HepG2 (cell line): ENCODE data around the gene MEF2B. TPM values are rescaled to one million over a fixed set of nuclear protein-coding genes. Genes with fewer than 3 reads are reported as not detected.

Source experiments
- FOXA3 ChIP-seq: IDR thresholded peaks from 2 replicates; pipeline ENCODE4 v1.6.1; 2016; ENCODE audit warnings: missing genetic modification reagents, missing compliant biosample characterization
- GABPB1 ChIP-seq: IDR thresholded peaks from 2 replicates; pipeline ENCODE4 v1.6.1; 2016; ENCODE audit warnings: mild to moderate bottlenecking, missing genetic modification reagents, moderate library complexity, missing compliant biosample characterization
- GLI4 ChIP-seq: sonication (generic); formaldehyde crosslinking; IDR thresholded peaks from 2 replicates; pipeline ENCODE4 v1.5.1; 2020; ENCODE audit warnings: missing genetic modification reagents, mild to moderate bottlenecking, moderate library complexity, borderline replicate concordance
- NFE2 ChIP-seq: sonication (generic); formaldehyde crosslinking; IDR thresholded peaks from 2 replicates; pipeline ENCODE4 v1.4.0; 2020; ENCODE audit warnings: missing genetic modification reagents
- NR2C2 ChIP-seq: sonication (generic); formaldehyde crosslinking; IDR thresholded peaks from 2 replicates; pipeline ENCODE4 v1.4.0; 2020; ENCODE audit warnings: missing genetic modification reagents, mild to moderate bottlenecking, moderate library complexity, borderline replicate concordance
- SMC3 ChIP-seq: IDR thresholded peaks from 2 replicates; pipeline ENCODE4 v1.6.1; 2011; ENCODE audit warnings: low read length, improper control_type of control experiment
- TCF12 ChIP-seq, 2 experiments: fragments of 450-650 bp in 1 of 2; sonication (generic) in 1 of 2; formaldehyde crosslinking in 1 of 2; IDR thresholded peaks; 2 replicates each; pipeline versions ENCODE4 v1.6.1 to v1.8.0; 2017 to 2022; ENCODE audit warnings: antibody characterized with exemption in 1 of 2, mild to moderate bottlenecking in 1 of 2, missing genetic modification reagents in 1 of 2, moderate library complexity in 1 of 2
- ZBTB33 ChIP-seq: sonication (generic); formaldehyde crosslinking; IDR thresholded peaks from 2 replicates; pipeline ENCODE4 v1.4.0; 2020; ENCODE audit warnings: missing genetic modification reagents
- ZNF180 ChIP-seq: sonication (generic); formaldehyde crosslinking; IDR thresholded peaks from 2 replicates; pipeline ENCODE4 v1.4.0; 2020; ENCODE audit warnings: low read depth, missing genetic modification reagents, borderline replicate concordance
- ZNF331 ChIP-seq: sonication (generic); formaldehyde crosslinking; IDR thresholded peaks from 2 replicates; pipeline ENCODE4 v1.4.0; 2020; ENCODE audit warnings: missing genetic modification reagents
- ZNF337 ChIP-seq: sonication (generic); formaldehyde crosslinking; IDR thresholded peaks from 2 replicates; pipeline ENCODE4 v1.5.1; 2020; ENCODE audit warnings: missing genetic modification reagents, low read depth, mild to moderate bottlenecking, borderline replicate concordance
- ZNF644 ChIP-seq: IDR thresholded peaks from 2 replicates; pipeline ENCODE4 v1.6.1; 2016; ENCODE audit warnings: low read depth
- ZNF75D ChIP-seq: sonication (generic); formaldehyde crosslinking; IDR thresholded peaks from 2 replicates; pipeline ENCODE4 v1.8.1; 2023; ENCODE audit warnings: missing genetic modification reagents, mild to moderate bottlenecking, borderline replicate concordance
- ZNF850 ChIP-seq: sonication (generic); formaldehyde crosslinking; conservative IDR thresholded peaks from 2 replicates; pipeline ENCODE4 v1.9.0; 2021; ENCODE audit warnings: mild to moderate bottlenecking, missing genetic modification reagents
- ZSCAN22 ChIP-seq: sonication (generic); formaldehyde crosslinking; IDR thresholded peaks from 2 replicates; pipeline ENCODE4 v1.4.0; 2020; ENCODE audit warnings: mild to moderate bottlenecking, missing genetic modification reagents
- polyA plus RNA-seq, 8 experiments: library from polyadenylated mRNA; depleted of rRNA in 3 of 8; stranded (reverse) in 7 of 8; unstranded in 1 of 8; fragments of >200 nt; fragmentation: Illumina TruSeq in 4 of 8; extraction: Trizol in 4 of 8; gene quantifications; 2 replicates each; pipeline versions ENCODE4 v1.2.1 to v1.2.3, GENCODE V29; 2011 to 2016; ENCODE audit warnings: low read depth in 4 of 8, missing spikeins in 1 of 8, mixed read lengths in 1 of 8; ENCODE audit not compliant: insufficient read depth in 1 of 8
- total RNA-seq, 5 experiments: library from RNA; depleted of rRNA; stranded (reverse); fragments of >200 nt; fragmentation: Illumina TruSeq; extraction: Trizol; gene quantifications; 2 replicates each; pipeline ENCODE4 v1.2.3, GENCODE V29; 2016; ENCODE audit warnings: low read depth in 1 of 5
- TF ChIP-seq, protein P1 (sequence below): sonication (generic); formaldehyde crosslinking; IDR thresholded peaks from 2 replicates; pipeline ENCODE4 v1.5.0; 2020; ENCODE audit warnings: missing genetic modification reagents
- TF ChIP-seq, protein P2 (sequence below): sonication (generic); formaldehyde crosslinking; IDR thresholded peaks from 2 replicates; pipeline ENCODE4 v1.5.1; 2020; ENCODE audit warnings: missing genetic modification reagents, mild to moderate bottlenecking, borderline replicate concordance
- TF ChIP-seq, protein P3 (sequence below): IDR thresholded peaks from 2 replicates; pipeline ENCODE4 v1.6.1; 2012; ENCODE audit warnings: low read depth, low read length, improper control_type of control experiment
- TF ChIP-seq, protein P4 (sequence below): fragments of 450-650 bp; IDR thresholded peaks from 2 replicates; pipeline ENCODE4 v1.6.1; 2017; ENCODE audit warnings: mild to moderate bottlenecking

Gene MEF2B
- total and polyA plus RNA-seq, 2 of the 13 experiments (the other 11 are each of a cell fraction or from before 2014, with no cell fraction given), result 1.2 to 1.7 TPM

DNA sequence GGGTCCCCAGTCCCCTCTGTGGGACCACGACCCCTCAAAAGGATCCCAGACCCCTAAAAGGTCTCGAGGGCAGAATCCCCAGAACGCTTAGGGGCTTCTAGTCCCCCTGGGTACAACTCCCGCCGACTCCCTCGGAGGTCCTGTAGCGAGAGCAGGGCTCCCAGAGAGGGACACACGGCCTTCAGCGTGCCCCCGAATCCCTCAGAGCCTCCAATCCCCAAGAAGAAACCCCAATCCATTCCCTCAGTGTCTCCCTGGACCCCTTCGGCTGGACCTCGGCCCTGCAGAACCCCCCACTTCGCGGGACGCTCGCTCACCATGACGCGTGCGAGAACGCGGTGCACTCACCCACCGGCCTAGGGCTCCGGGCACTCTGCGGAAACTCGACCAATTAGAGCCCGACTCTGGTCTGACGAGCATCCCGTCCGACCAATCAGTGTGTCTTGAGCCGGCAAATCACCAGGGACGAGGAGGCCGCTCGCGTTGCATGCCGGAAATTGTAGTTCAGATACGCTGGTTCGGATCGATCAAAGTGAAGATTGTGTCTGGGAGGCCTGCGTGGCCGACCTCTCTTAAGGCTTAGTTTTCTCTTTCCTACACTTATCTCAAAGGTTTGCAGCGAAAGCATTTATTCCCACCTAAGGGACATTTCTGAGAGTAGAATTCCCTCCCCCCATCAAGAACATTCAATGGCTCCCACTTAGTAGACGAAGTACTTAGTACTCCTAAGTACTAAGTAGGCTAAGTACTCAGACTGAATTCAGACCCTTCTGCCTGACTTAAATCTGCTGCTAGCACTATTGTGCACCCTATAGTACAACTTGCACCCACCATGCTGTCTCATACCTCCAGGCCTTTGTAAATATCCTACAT lies 31.7 kb downstream of the MEF2B start, which contains the start of gene TMEM161A (continued):
- 0 out of 2 replicates have a peak, but pooled peaks have one; percentile 54 for TF ChIP-seq GLI4 (CRISPR knock-in tag)
- TF ChIP-seq GABPB1 (CRISPR knock-in tag), result peak; percentile 88
- TF ChIP-seq NR2C2, result peak; percentile 67
- 0 out of 2 replicates have a peak, but pooled peaks have one; percentile 40 for TF ChIP-seq ZNF337 (CRISPR knock-in tag)
- no peak for TF ChIP-seq ZSCAN22 (CRISPR knock-in tag)
- no peak for TF ChIP-seq ZNF850
- no peak for TF ChIP-seq ZNF75D (CRISPR knock-in tag)
- TF ChIP-seq, protein P1, sequence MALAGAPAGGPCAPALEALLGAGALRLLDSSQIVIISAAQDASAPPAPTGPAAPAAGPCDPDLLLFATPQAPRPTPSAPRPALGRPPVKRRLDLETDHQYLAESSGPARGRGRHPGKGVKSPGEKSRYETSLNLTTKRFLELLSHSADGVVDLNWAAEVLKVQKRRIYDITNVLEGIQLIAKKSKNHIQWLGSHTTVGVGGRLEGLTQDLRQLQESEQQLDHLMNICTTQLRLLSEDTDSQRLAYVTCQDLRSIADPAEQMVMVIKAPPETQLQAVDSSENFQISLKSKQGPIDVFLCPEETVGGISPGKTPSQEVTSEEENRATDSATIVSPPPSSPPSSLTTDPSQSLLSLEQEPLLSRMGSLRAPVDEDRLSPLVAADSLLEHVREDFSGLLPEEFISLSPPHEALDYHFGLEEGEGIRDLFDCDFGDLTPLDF (CRISPR knock-in tag), result no peak
- TF ChIP-seq SMC3, result no peak
- TF ChIP-seq ZNF644 (CRISPR knock-in tag), result no peak
- TF ChIP-seq, protein P2, sequence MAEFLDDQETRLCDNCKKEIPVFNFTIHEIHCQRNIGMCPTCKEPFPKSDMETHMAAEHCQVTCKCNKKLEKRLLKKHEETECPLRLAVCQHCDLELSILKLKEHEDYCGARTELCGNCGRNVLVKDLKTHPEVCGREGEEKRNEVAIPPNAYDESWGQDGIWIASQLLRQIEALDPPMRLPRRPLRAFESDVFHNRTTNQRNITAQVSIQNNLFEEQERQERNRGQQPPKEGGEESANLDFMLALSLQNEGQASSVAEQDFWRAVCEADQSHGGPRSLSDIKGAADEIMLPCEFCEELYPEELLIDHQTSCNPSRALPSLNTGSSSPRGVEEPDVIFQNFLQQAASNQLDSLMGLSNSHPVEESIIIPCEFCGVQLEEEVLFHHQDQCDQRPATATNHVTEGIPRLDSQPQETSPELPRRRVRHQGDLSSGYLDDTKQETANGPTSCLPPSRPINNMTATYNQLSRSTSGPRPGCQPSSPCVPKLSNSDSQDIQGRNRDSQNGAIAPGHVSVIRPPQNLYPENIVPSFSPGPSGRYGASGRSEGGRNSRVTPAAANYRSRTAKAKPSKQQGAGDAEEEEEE (CRISPR knock-in tag), result no peak
- TF ChIP-seq, protein P3, sequence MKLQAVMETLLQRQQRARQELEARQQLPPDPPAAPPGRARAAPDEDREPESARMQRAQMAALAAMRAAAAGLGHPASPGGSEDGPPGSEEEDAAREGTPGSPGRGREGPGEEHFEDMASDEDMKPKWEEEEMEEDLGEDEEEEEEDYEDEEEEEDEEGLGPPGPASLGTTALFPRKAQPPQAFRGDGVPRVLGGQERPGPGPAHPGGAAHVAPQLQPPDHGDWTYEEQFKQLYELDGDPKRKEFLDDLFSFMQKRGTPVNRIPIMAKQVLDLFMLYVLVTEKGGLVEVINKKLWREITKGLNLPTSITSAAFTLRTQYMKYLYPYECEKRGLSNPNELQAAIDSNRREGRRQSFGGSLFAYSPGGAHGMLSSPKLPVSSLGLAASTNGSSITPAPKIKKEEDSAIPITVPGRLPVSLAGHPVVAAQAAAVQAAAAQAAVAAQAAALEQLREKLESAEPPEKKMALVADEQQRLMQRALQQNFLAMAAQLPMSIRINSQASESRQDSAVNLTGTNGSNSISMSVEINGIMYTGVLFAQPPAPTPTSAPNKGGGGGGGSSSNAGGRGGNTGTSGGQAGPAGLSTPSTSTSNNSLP, result peak; percentile 31; the same call in 1 of the 2 replicates
- no peak for TF ChIP-seq ZBTB33 (CRISPR knock-in tag)
- TF ChIP-seq ZNF331 (CRISPR knock-in tag), result no peak; the same call in 1 of the 2 replicates
- no peak for TF ChIP-seq NFE2 (CRISPR knock-in tag)
- no peak for TF ChIP-seq TCF12 (IDR thresholded peaks at IDR 0.05)
- no peak for TF ChIP-seq TCF12 (CRISPR knock-in tag; IDR thresholded peaks at IDR 0.05)
- TF ChIP-seq, protein P4, sequence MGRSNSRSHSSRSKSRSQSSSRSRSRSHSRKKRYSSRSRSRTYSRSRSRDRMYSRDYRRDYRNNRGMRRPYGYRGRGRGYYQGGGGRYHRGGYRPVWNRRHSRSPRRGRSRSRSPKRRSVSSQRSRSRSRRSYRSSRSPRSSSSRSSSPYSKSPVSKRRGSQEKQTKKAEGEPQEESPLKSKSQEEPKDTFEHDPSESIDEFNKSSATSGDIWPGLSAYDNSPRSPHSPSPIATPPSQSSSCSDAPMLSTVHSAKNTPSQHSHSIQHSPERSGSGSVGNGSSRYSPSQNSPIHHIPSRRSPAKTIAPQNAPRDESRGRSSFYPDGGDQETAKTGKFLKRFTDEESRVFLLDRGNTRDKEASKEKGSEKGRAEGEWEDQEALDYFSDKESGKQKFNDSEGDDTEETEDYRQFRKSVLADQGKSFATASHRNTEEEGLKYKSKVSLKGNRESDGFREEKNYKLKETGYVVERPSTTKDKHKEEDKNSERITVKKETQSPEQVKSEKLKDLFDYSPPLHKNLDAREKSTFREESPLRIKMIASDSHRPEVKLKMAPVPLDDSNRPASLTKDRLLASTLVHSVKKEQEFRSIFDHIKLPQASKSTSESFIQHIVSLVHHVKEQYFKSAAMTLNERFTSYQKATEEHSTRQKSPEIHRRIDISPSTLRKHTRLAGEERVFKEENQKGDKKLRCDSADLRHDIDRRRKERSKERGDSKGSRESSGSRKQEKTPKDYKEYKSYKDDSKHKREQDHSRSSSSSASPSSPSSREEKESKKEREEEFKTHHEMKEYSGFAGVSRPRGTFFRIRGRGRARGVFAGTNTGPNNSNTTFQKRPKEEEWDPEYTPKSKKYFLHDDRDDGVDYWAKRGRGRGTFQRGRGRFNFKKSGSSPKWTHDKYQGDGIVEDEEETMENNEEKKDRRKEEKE, result no peak
- TF ChIP-seq FOXA3 (CRISPR knock-in tag), result no peak
- no peak for TF ChIP-seq ZNF180 (CRISPR knock-in tag)
